ENCODE data around the gene VSTM4. TPM values are rescaled to one million over a fixed set of nuclear protein-coding genes. Genes with fewer than 3 reads are reported as not detected.

Gene VSTM4
- polyA plus RNA-seq, 4 donors: 0.81 to 7.2 (median 2.4) TPM; not detected in 1

GRCh38 chr10:49103761-49104160, 11.6 kb downstream of the VSTM4 start:
- H3K36me3 ChIP-seq (ENCODE audit: control insufficient read depth in 3 of 3, insufficient read depth in 2 of 3, low read depth in 1 of 3, low read length in 3 of 3): peaks cover 0 to 5% (median 0%) of the 10 kb centered on the region in 3 donors
- no peak for DNase-seq
- no peaks in the 10 kb centered on the region for H3K9me3 ChIP-seq (ENCODE audit: control insufficient read depth in 2 of 2, insufficient read depth in 1 of 2, low read depth in 1 of 2, low read length in 1 of 2)
- no peak overlapping the region for H3K4me3 ChIP-seq (ENCODE audit: low read depth in 1 of 3, low read length in 3 of 3)
- H3K27ac ChIP-seq (ENCODE audit: low read depth in 1 of 3, low read length in 2 of 3): no peak overlapping the region
- no peaks in the 10 kb centered on the region for H3K4me1 ChIP-seq (ENCODE audit: control insufficient read depth in 3 of 3, insufficient read depth in 2 of 3, low read depth in 1 of 3, low read length in 2 of 3)
- FAIRE-seq: no peak
- H3K27me3 ChIP-seq (ENCODE audit: control insufficient read depth in 3 of 3, insufficient read depth in 3 of 3, low read length in 3 of 3): no peaks in the 10 kb centered on the region
- WGBS, 3 donors: 73 to 88% (median 78%) methylated on average over 4 of the region's 4 CpGs

- FAIRE-seq: no peak
- H3K4me1 ChIP-seq (ENCODE audit: control insufficient read depth in 3 of 3, insufficient read depth in 2 of 3, low read depth in 1 of 3, low read length in 2 of 3): no peaks in the 10 kb centered on the region
- 68 to 80% (median 78%) methylated on average over 8 of the region's 8 CpGs for WGBS, 3 donors
These were observed 16.3 kb downstream of the VSTM4 start for GRCh38 chr10:49099046-49099445.

GRCh38 chr10:49096890-49097445, 18.4 kb downstream of the VSTM4 start:
- H3K4me1 ChIP-seq (ENCODE audit: control insufficient read depth in 3 of 3, insufficient read depth in 2 of 3, low read depth in 1 of 3, low read length in 2 of 3): no peaks in the 10 kb centered on the region
- H3K4me3 ChIP-seq (ENCODE audit: low read depth in 1 of 3, low read length in 3 of 3): no peak overlapping the region
- FAIRE-seq: no peak
- no peaks in the 10 kb centered on the region for H3K27me3 ChIP-seq (ENCODE audit: control insufficient read depth in 3 of 3, insufficient read depth in 3 of 3, low read length in 3 of 3)
- no peak overlapping the region for H3K27ac ChIP-seq (ENCODE audit: low read depth in 1 of 3, low read length in 2 of 3)
- H3K9me3 ChIP-seq (ENCODE audit: control insufficient read depth in 2 of 2, insufficient read depth in 1 of 2, low read depth in 1 of 2, low read length in 1 of 2): peaks cover 0 to 3% of the 10 kb centered on the region in 2 donors
- WGBS, 3 donors: 79 to 87% (median 83%) methylated on average over 8 of the region's 8 CpGs
- DNase-seq: no peak
- H3K36me3 ChIP-seq (ENCODE audit: control insufficient read depth in 3 of 3, insufficient read depth in 2 of 3, low read depth in 1 of 3, low read length in 3 of 3): peaks cover 0 to 3% (median 0%) of the 10 kb centered on the region in 3 donors

More at GRCh38 chr10:49099046-49099445, 16.3 kb downstream of the VSTM4 start:
- H3K9me3 ChIP-seq (ENCODE audit: control insufficient read depth in 2 of 2, insufficient read depth in 1 of 2, low read depth in 1 of 2, low read length in 1 of 2): peaks cover 0 to 3% of the 10 kb centered on the region in 2 donors
- no peak overlapping the region for H3K4me3 ChIP-seq (ENCODE audit: low read depth in 1 of 3, low read length in 3 of 3)
- no peak overlapping the region for H3K27ac ChIP-seq (ENCODE audit: low read depth in 1 of 3, low read length in 2 of 3)
- peaks cover 0 to 3% (median 0%) of the 10 kb centered on the region in 3 donors for H3K36me3 ChIP-seq (ENCODE audit: control insufficient read depth in 3 of 3, insufficient read depth in 2 of 3, low read depth in 1 of 3, low read length in 3 of 3)
- no peaks in the 10 kb centered on the region for H3K27me3 ChIP-seq (ENCODE audit: control insufficient read depth in 3 of 3, insufficient read depth in 3 of 3, low read length in 3 of 3)
- no peak for DNase-seq

- no peak overlapping the region for H3K27ac ChIP-seq (ENCODE audit: low read depth in 1 of 3, low read length in 2 of 3)
- no peaks in the 10 kb centered on the region for H3K27me3 ChIP-seq (ENCODE audit: control insufficient read depth in 3 of 3, insufficient read depth in 3 of 3, low read length in 3 of 3)
- FAIRE-seq (no peak), DNase-seq (no peak)
- no peak overlapping the region for H3K4me3 ChIP-seq (ENCODE audit: low read depth in 1 of 3, low read length in 3 of 3)
- no peaks in the 10 kb centered on the region for H3K4me1 ChIP-seq (ENCODE audit: control insufficient read depth in 3 of 3, insufficient read depth in 2 of 3, low read depth in 1 of 3, low read length in 2 of 3)
- H3K9me3 ChIP-seq (ENCODE audit: control insufficient read depth in 2 of 2, insufficient read depth in 1 of 2, low read depth in 1 of 2, low read length in 1 of 2): peaks cover 0 to 3% of the 10 kb centered on the region in 2 donors
- 62 to 76% (median 74%) methylated on average over 4 of the region's 4 CpGs for WGBS, 3 donors
- H3K36me3 ChIP-seq (ENCODE audit: control insufficient read depth in 3 of 3, insufficient read depth in 2 of 3, low read depth in 1 of 3, low read length in 3 of 3): peaks cover 0 to 3% (median 0%) of the 10 kb centered on the region in 3 donors
These were observed 20.7 kb downstream of the VSTM4 start for GRCh38 chr10:49094646-49095045.

GRCh38 chr10:49093922-49094321, 21.4 kb downstream of the VSTM4 start:
- H3K27ac ChIP-seq (ENCODE audit: low read depth in 1 of 3, low read length in 2 of 3): no peak overlapping the region
- no peaks in the 10 kb centered on the region for H3K4me1 ChIP-seq (ENCODE audit: control insufficient read depth in 3 of 3, insufficient read depth in 2 of 3, low read depth in 1 of 3, low read length in 2 of 3)
- no peaks in the 10 kb centered on the region for H3K27me3 ChIP-seq (ENCODE audit: control insufficient read depth in 3 of 3, insufficient read depth in 3 of 3, low read length in 3 of 3)
- DNase-seq (no peak), FAIRE-seq (no peak)
- no peak overlapping the region for H3K4me3 ChIP-seq (ENCODE audit: low read depth in 1 of 3, low read length in 3 of 3)
- peaks cover 0 to 3% (median 0%) of the 10 kb centered on the region in 3 donors for H3K36me3 ChIP-seq (ENCODE audit: control insufficient read depth in 3 of 3, insufficient read depth in 2 of 3, low read depth in 1 of 3, low read length in 3 of 3)
- WGBS, 3 donors: 84 to 95% (median 91%) methylated on average over 10 of the region's 10 CpGs
- H3K9me3 ChIP-seq (ENCODE audit: control insufficient read depth in 2 of 2, insufficient read depth in 1 of 2, low read depth in 1 of 2, low read length in 1 of 2): peaks cover 0 to 3% of the 10 kb centered on the region in 2 donors

- FAIRE-seq (no peak), DNase-seq (no peak)
- Histone ChIP-seq H3K4me1 (ENCODE audit: control insufficient read depth in 3 of 3, insufficient read depth in 2 of 3, low read depth in 1 of 3, low read length in 2 of 3) (no peaks in the 10 kb centered on the region), H3K9me3 (ENCODE audit: control insufficient read depth in 2 of 2, insufficient read depth in 1 of 2, low read depth in 1 of 2, low read length in 1 of 2) (peaks cover 0 to 4% of the 10 kb centered on the region in 2 donors), H3K27me3 (ENCODE audit: control insufficient read depth in 3 of 3, insufficient read depth in 3 of 3, low read length in 3 of 3) (no peaks in the 10 kb centered on the region), H3K27ac (ENCODE audit: low read depth in 1 of 3, low read length in 2 of 3) (no peak overlapping the region), H3K36me3 (ENCODE audit: control insufficient read depth in 3 of 3, insufficient read depth in 2 of 3, low read depth in 1 of 3, low read length in 3 of 3) (peaks cover 0 to 3% (median 0%) of the 10 kb centered on the region in 3 donors), H3K4me3 (ENCODE audit: low read depth in 1 of 3, low read length in 3 of 3) (no peak overlapping the region)
- 77 to 87% (median 80%) methylated on average over 11 of the region's 11 CpGs for WGBS, 3 donors
These were observed 22.8 kb downstream of the VSTM4 start for GRCh38 chr10:49092477-49092876.

- FAIRE-seq: no peak
- WGBS, 3 donors: 79 to 83% (median 83%) methylated on average over 13 of the region's 13 CpGs
These were observed 23.7 kb downstream of the VSTM4 start for GRCh38 chr10:49091450-49092210.

GRCh38 chr10:49090696-49091380, 24.5 kb downstream of the VSTM4 start:
- no peak for FAIRE-seq
- Histone ChIP-seq H3K36me3 (ENCODE audit: control insufficient read depth in 3 of 3, insufficient read depth in 2 of 3, low read depth in 1 of 3, low read length in 3 of 3) (no peaks in the 10 kb centered on the region), H3K9me3 (ENCODE audit: control insufficient read depth in 2 of 2, insufficient read depth in 1 of 2, low read depth in 1 of 2, low read length in 1 of 2) (peaks cover 0 to 6% of the 10 kb centered on the region in 2 donors), H3K4me3 (ENCODE audit: low read depth in 1 of 3, low read length in 3 of 3) (no peak overlapping the region), H3K27me3 (ENCODE audit: control insufficient read depth in 3 of 3, insufficient read depth in 3 of 3, low read length in 3 of 3) (no peaks in the 10 kb centered on the region), H3K4me1 (ENCODE audit: control insufficient read depth in 3 of 3, insufficient read depth in 2 of 3, low read depth in 1 of 3, low read length in 2 of 3) (no peaks in the 10 kb centered on the region), H3K27ac (ENCODE audit: low read depth in 1 of 3, low read length in 2 of 3) (no peak overlapping the region)
- WGBS, 3 donors: 70 to 77% (median 71%) methylated on average over 6 of the region's 6 CpGs
- no peak for DNase-seq

More at GRCh38 chr10:49091450-49092210, 23.7 kb downstream of the VSTM4 start:
- H3K27ac ChIP-seq (ENCODE audit: low read depth in 1 of 3, low read length in 2 of 3): no peak overlapping the region
- no peaks in the 10 kb centered on the region for H3K4me1 ChIP-seq (ENCODE audit: control insufficient read depth in 3 of 3, insufficient read depth in 2 of 3, low read depth in 1 of 3, low read length in 2 of 3)
- H3K36me3 ChIP-seq (ENCODE audit: control insufficient read depth in 3 of 3, insufficient read depth in 2 of 3, low read depth in 1 of 3, low read length in 3 of 3): no peaks in the 10 kb centered on the region
- no peak overlapping the region for H3K4me3 ChIP-seq (ENCODE audit: low read depth in 1 of 3, low read length in 3 of 3)
- no peak for DNase-seq
- H3K9me3 ChIP-seq (ENCODE audit: control insufficient read depth in 2 of 2, insufficient read depth in 1 of 2, low read depth in 1 of 2, low read length in 1 of 2): peaks cover 0 to 6% of the 10 kb centered on the region in 2 donors
- H3K27me3 ChIP-seq (ENCODE audit: control insufficient read depth in 3 of 3, insufficient read depth in 3 of 3, low read length in 3 of 3): no peaks in the 10 kb centered on the region
